ENCODE data around the gene AMBP. TPM values are rescaled to one million over a fixed set of nuclear protein-coding genes. Genes with fewer than 3 reads are reported as not detected.
A peak's percentile ranks its signal among the peaks of the same experiment; 100 is the strongest.

The AMBP gene
- total RNA-seq, 1 donor from 2014 or later: not detected

DNA sequence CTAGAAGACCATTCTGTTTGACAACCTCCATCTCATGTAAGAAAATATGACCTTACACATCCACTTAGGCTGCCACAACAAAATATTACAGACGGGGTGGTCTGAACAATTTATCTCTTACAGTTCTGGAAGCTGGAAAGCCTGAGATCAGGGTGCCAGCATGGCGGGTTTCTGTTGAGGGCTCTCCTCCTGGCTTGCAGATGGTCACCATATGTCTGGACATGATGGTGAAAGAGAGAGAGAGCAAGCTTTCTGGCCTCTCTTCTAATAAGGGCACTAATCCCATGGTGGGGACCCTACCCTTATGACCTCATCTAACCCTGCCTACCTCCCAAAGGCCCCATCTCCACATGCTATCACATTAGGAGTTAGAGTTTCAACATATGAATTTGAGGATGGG lies 66.0 kb downstream of the AMBP start:
- peak; percentile 12 for DNase-seq (ENCODE audit: low spot score)

DNA sequence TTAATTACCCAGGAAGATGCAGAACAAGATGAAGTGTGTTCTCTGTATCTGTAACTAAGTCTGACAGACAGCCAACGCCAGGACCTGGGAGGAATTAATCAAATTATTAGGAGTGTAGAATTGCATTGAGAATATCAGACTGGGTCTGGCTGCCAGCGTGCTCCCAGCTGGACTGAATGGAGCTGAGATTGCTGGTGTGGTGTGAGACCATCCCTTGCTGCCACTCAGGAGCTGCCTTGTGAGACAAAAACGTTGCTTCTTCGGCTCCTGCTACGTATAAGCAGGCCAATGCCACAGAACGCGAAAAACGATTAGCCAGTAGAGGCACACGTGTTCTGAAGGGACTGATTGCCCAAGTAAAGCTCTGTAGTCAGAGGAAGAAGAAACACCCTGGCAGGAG lies 66.8 kb downstream of the AMBP start:
- peak; percentile 60 for DNase-seq (ENCODE audit: low spot score)

Other genes starting within 250 kb of the AMBP start
- gene ZNF618, start 202.0 kb downstream of the AMBP start, total RNA-seq: 8.2 TPM
- gene KIF12, start 21.0 kb upstream of the AMBP start, total RNA-seq: 0.84 TPM
- gene COL27A1, start 77.2 kb upstream of the AMBP start, total RNA-seq: 101 TPM
- gene ORM1, start 244.8 kb upstream of the AMBP start, total RNA-seq: 0.64 TPM

Data from mesenteric fat pad (tissue), 1 donor.